ENCODE data around the gene MYPOP. TPM values are rescaled to one million over a fixed set of nuclear protein-coding genes. Genes with fewer than 3 reads are reported as not detected.

The MYPOP gene
- total RNA-seq, 4 donors from 2014 or later, result 4.1 to 17.7 (median 14.2) TPM

- peaks cover 4 to 15% (median 10%) of the 10 kb centered on the region in 4 donors for H3K4me1 ChIP-seq
- no peak overlapping the region for H3K4me3 ChIP-seq
- no peak for DNase-seq
- H3K36me3 ChIP-seq, result peaks cover 0 to 3% (median 0%) of the 10 kb centered on the region in 3 donors
- no peaks in the 10 kb centered on the region for H3K9me3 ChIP-seq
- TF ChIP-seq CTCF (IDR thresholded peaks at IDR 0.05), result no peak
- TF ChIP-seq POLR2A (IDR thresholded peaks at IDR 0.05), result no peak
- H3K27me3 ChIP-seq, result no peaks in the 10 kb centered on the region
- H3K27ac ChIP-seq, result no peak overlapping the region
Observed at GRCh38 chr19:45889210-45889885, 13.1 kb downstream of the MYPOP start.

GRCh38 chr19:45887200-45887710 is 15.2 kb downstream of the MYPOP start:
- Histone ChIP-seq H3K4me3 (peak overlapping the region; percentile 69 to 93 (median 78)), H3K4me1 (peaks cover 4 to 36% (median 24%) of the 10 kb centered on the region in 4 donors), H3K27me3 (no peaks in the 10 kb centered on the region), H3K9me3 (no peaks in the 10 kb centered on the region), H3K27ac (peak overlapping the region; percentile 81 to 94 (median 90)), H3K36me3 (peaks cover 0 to 9% (median 0%) of the 10 kb centered on the region in 3 donors)
- no peak for DNase-seq
- no peak for TF ChIP-seq CTCF (IDR thresholded peaks at IDR 0.05)
- no peak for TF ChIP-seq POLR2A (IDR thresholded peaks at IDR 0.05)

GRCh38 chr19:45886427-45887199 is 15.8 kb downstream of the MYPOP start:
- TF ChIP-seq CTCF (IDR thresholded peaks at IDR 0.05) (peak in 1 of 6 experiments; percentile 10), POLR2A (IDR thresholded peaks at IDR 0.05) (peak in 1 of 2 donors; percentile 56)
- no peaks in the 10 kb centered on the region for H3K9me3 ChIP-seq
- no peaks in the 10 kb centered on the region for H3K27me3 ChIP-seq
- DNase-seq, result peak; percentile 88 to 95 (median 92)
- H3K27ac ChIP-seq, result peak overlapping the region; percentile 81 to 94 (median 90)
- peaks cover 4 to 40% (median 24%) of the 10 kb centered on the region in 4 donors for H3K4me1 ChIP-seq
- peaks cover 0 to 9% (median 0%) of the 10 kb centered on the region in 3 donors for H3K36me3 ChIP-seq
- peak overlapping the region; percentile 69 to 93 (median 78) for H3K4me3 ChIP-seq

GRCh38 chr19:45885556-45886426 is 16.6 kb downstream of the MYPOP start, which contains the start of gene IRF2BP1:
IRF2BP1 (minus strand) TSS chr19:45886141; CDS start chr19:45885774, 367 bp downstream.
- Histone ChIP-seq H3K27ac (peak within 1 kb of the TSS; percentile 81 to 94 (median 90)), H3K36me3 (peaks cover 0 to 9% (median 0%) of the 10 kb centered on the region in 3 donors), H3K4me1 (peaks cover 4 to 40% (median 24%) of the 10 kb centered on the region in 4 donors), H3K27me3 (no peaks in the 10 kb centered on the region), H3K9me3 (no peaks in the 10 kb centered on the region), H3K4me3 (peak within 1 kb of the TSS; percentile 69 to 93 (median 78))
- peak; percentile 94 to 97 (median 94) for DNase-seq
- TF ChIP-seq POLR2A (IDR thresholded peaks at IDR 0.05), result peak; percentile 59 to 85
- TF ChIP-seq CTCF (IDR thresholded peaks at IDR 0.05), result peak in 1 of 6 experiments; percentile 14
